GM12892 (cell line): Measurements from ENCODE around the gene SLC4A3.

Experiments used
- POLR2A ChIP-seq: IDR thresholded peaks from 2 replicates; pipeline ENCODE4 v1.6.1; 2011; ENCODE audit warnings: low read depth, low read length, control low read depth
- POLR2AphosphoS5 ChIP-seq: IDR thresholded peaks from 2 replicates; pipeline ENCODE4 v1.6.1; 2011; ENCODE audit warnings: low read depth, low read length, control low read depth
- TAF1 ChIP-seq: IDR thresholded peaks from 2 replicates; pipeline ENCODE4 v1.6.1; 2011; ENCODE audit warnings: low read depth, mild to moderate bottlenecking, control low read depth, low read length, borderline replicate concordance

DNA sequence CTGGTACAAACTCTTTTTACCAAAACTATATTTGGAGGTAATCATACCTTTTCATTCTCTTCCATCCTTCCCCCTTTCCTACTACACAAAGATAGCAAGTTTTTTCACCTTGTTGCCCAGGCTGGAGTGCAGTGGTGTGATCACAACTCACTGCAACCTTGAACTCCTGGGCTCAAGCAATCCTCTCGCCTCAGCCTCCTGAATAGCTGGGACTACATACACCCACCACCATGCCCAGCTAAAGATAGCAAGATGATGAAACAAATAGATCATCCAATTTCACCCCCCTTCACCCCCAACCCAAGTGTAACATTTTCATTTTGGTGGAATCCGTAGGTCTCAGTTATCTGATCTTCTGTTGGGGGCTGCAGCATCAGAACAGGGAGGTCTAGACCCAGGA, 34.3 kb upstream of the SLC4A3 start:
- TF ChIP-seq POLR2AphosphoS5, result no peak
- TF ChIP-seq POLR2A, result no peak
- TF ChIP-seq TAF1, result no peak
